Omental fat pad (tissue), 4 donors: ENCODE data around the gene HLA-DMB. TPM values are rescaled to one million over a fixed set of nuclear protein-coding genes. Genes with fewer than 3 reads are reported as not detected.
"Not testable (repeated sequence)": the region's sequence is repeated elsewhere in the genome, so short reads cannot be mapped to it uniquely, and the experiment has no call there.

ENCODE experiments used
- ATAC-seq: fragments of 150-250 bp; one replicate; pipeline ENCODE4 v1.9.1; 2016; ENCODE audit warnings: mild to moderate bottlenecking, moderate library complexity; ENCODE audit not compliant: low FRiP score
- DNase-seq: peaks from one replicate; pipeline ENCODE4 v3.0.0-alpha.2; 2019; ENCODE audit warnings: low spot score
- CTCF ChIP-seq, 3 donors: fragments of 450-650 bp; IDR thresholded peaks; one replicate each; pipeline ENCODE4 v1.5.1; 2016 to 2017; ENCODE audit warnings: antibody characterized with exemption in 3 of 3, mild to moderate bottlenecking in 3 of 3, moderate library complexity in 2 of 3
- total RNA-seq, 4 donors: library from RNA; depleted of rRNA; stranded (reverse); fragments of >200 nt; gene quantifications; one replicate each; pipeline ENCODE4 v1.1.0, GENCODE V29; 2016

Gene HLA-DMB
- total RNA-seq, 4 donors from 2014 or later: 18.4 to 79.6 (median 35.0) TPM

GRCh38 chr6:32949113-32949512, 8.3 kb upstream of the HLA-DMB start:
- DNase-seq (no peak), ATAC-seq (no peak)
- no peak for TF ChIP-seq CTCF (IDR thresholded peaks at IDR 0.05)

- TF ChIP-seq CTCF (IDR thresholded peaks at IDR 0.05): no peak
- DNase-seq (no peak), ATAC-seq (no peak)
Observed at GRCh38 chr6:32947552-32948465, 7.0 kb upstream of the HLA-DMB start.

- DNase-seq (no peak), ATAC-seq (no peak)
- no peak for TF ChIP-seq CTCF (IDR thresholded peaks at IDR 0.05)
Observed at GRCh38 chr6:32946893-32947292, 6.1 kb upstream of the HLA-DMB start.

GRCh38 chr6:32945953-32946352, 5.1 kb upstream of the HLA-DMB start:
- no peak for TF ChIP-seq CTCF (IDR thresholded peaks at IDR 0.05)
- DNase-seq (no peak), ATAC-seq (no peak)

- DNase-seq: no peak
- no peak for TF ChIP-seq CTCF (IDR thresholded peaks at IDR 0.05)
- no peak for ATAC-seq
Observed at GRCh38 chr6:32945108-32945760, 4.4 kb upstream of the HLA-DMB start.

- ATAC-seq (no peak), DNase-seq (no peak)
- no peak for TF ChIP-seq CTCF (IDR thresholded peaks at IDR 0.05)
Observed at GRCh38 chr6:32943864-32944649, 3.2 kb upstream of the HLA-DMB start.

GRCh38 chr6:32942555-32943123, 1.8 kb upstream of the HLA-DMB start:
- not testable (repeated sequence) for ATAC-seq, DNase-seq
